ENCODE measurements around the gene UGT1A6.

Gene UGT1A6

GRCh38 chr2:233801357-233802131, 108.9 kb downstream of the UGT1A6 start:
- peak; percentile 26 for DNase-seq (ENCODE audit: low spot score)

GRCh38 chr2:233802132-233802815, 109.6 kb downstream of the UGT1A6 start:
- DNase-seq (ENCODE audit: low spot score) = no peak

- no peak for DNase-seq (ENCODE audit: low spot score)
Measured at GRCh38 chr2:233803292-233803911, 110.7 kb downstream of the UGT1A6 start.

GRCh38 chr2:233803994-233804393, 111.3 kb downstream of the UGT1A6 start:
- no peak for DNase-seq (ENCODE audit: low spot score)

- DNase-seq (ENCODE audit: low spot score) = no peak
Measured at GRCh38 chr2:233807215-233807865, 114.7 kb downstream of the UGT1A6 start.

- no peak for DNase-seq (ENCODE audit: low spot score)
Measured at GRCh38 chr2:233807966-233808935, 115.6 kb downstream of the UGT1A6 start.

- DNase-seq (ENCODE audit: low spot score) = no peak
Measured at GRCh38 chr2:233810385-233810784, 117.7 kb downstream of the UGT1A6 start.

GRCh38 chr2:233811087-233811486, 118.4 kb downstream of the UGT1A6 start:
- no peak for DNase-seq (ENCODE audit: low spot score)

- no peak for DNase-seq (ENCODE audit: low spot score)
Measured at GRCh38 chr2:233811732-233812131, 119.0 kb downstream of the UGT1A6 start.

- DNase-seq (ENCODE audit: low spot score) = no peak
Measured at GRCh38 chr2:233813236-233814055, 120.8 kb downstream of the UGT1A6 start.

GRCh38 chr2:233814056-233814835, 121.6 kb downstream of the UGT1A6 start:
- peak; percentile 30 for DNase-seq (ENCODE audit: low spot score)

GRCh38 chr2:233815861-233816260, 123.2 kb downstream of the UGT1A6 start:
- DNase-seq (ENCODE audit: low spot score) = no peak

- no peak for DNase-seq (ENCODE audit: low spot score)
Measured at GRCh38 chr2:233816334-233816733, 123.6 kb downstream of the UGT1A6 start.

GRCh38 chr2:233816771-233817170, 124.1 kb downstream of the UGT1A6 start:
- no peak for DNase-seq (ENCODE audit: low spot score)

GRCh38 chr2:233817361-233817911, 124.7 kb downstream of the UGT1A6 start:
- no peak for DNase-seq (ENCODE audit: low spot score)

GRCh38 chr2:233817995-233818638, 125.4 kb downstream of the UGT1A6 start:
- DNase-seq (ENCODE audit: low spot score) = no peak

GRCh38 chr2:233818639-233819621, 126.2 kb downstream of the UGT1A6 start:
- DNase-seq (ENCODE audit: low spot score) = no peak
